Uterus (tissue), 2 donors: Measurements from ENCODE around the gene ACADVL.

ENCODE experiments used
- POLR2A ChIP-seq, 2 donors: fragments of 450-650 bp; IDR thresholded peaks; one replicate each; pipeline ENCODE4 v1.6.1; 2016; ENCODE audit warnings: antibody characterized with exemption in 2 of 2, mild to moderate bottlenecking in 1 of 2, moderate library complexity in 1 of 2
- TF ChIP-seq, protein P1 (sequence below), 4 experiments: fragments of 200-600 bp in 2 of 4; fragments of 450-650 bp in 2 of 4; sonication (generic) in 2 of 4; IDR thresholded peaks; one replicate each; pipeline ENCODE4 v1.5.1; 2016 to 2019; ENCODE audit warnings: antibody characterized with exemption in 4 of 4, mild to moderate bottlenecking in 2 of 4, moderate library complexity in 1 of 4

DNA sequence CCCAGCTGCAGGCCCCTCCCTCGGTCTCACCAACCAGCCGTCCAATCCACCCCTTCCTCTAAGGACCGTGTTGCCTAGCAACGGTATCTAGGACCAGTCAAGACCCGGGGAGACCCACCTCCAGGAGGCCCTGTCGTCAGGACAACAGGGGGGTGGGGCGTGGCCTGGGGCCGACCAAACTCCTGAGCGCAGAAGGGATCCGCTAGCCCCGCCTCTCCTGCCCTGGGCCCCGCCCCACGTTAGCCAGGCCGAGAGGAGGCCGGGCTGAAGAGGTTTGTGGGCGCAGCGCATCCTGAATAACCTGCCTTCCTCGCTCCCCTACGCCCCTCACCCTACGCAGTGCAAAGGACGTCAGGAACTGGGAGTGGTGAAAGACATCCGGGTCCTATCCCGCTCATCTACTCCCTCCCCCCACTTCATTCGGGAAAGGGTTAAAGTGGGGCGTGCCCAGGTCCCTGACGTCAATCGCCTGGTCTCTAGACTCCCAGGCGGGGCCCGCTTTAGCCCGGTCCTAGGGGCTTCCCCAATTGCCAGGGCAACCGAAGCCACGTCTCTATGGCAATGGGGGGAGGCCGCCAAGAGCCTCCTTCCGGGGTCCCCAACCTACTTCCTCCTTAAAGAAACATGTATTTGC, 14.8 kb upstream of the ACADVL start:
- TF ChIP-seq POLR2A (IDR thresholded peaks at IDR 0.05) = peak in 1 of 2 donors; percentile 56
- TF ChIP-seq, protein P1, sequence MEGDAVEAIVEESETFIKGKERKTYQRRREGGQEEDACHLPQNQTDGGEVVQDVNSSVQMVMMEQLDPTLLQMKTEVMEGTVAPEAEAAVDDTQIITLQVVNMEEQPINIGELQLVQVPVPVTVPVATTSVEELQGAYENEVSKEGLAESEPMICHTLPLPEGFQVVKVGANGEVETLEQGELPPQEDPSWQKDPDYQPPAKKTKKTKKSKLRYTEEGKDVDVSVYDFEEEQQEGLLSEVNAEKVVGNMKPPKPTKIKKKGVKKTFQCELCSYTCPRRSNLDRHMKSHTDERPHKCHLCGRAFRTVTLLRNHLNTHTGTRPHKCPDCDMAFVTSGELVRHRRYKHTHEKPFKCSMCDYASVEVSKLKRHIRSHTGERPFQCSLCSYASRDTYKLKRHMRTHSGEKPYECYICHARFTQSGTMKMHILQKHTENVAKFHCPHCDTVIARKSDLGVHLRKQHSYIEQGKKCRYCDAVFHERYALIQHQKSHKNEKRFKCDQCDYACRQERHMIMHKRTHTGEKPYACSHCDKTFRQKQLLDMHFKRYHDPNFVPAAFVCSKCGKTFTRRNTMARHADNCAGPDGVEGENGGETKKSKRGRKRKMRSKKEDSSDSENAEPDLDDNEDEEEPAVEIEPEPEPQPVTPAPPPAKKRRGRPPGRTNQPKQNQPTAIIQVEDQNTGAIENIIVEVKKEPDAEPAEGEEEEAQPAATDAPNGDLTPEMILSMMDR (IDR thresholded peaks at IDR 0.05) = no peak
